Epithelial cell of proximal tubule (primary cell): ENCODE results near the gene MGAT1. TPM values are rescaled to one million over a fixed set of nuclear protein-coding genes. Genes with fewer than 3 reads are reported as not detected.
"Not testable (repeated sequence)": the region's sequence is repeated elsewhere in the genome, so short reads cannot be mapped to it uniquely, and the experiment has no call there.

Experiments used
- DNase-seq: peaks from one replicate; pipeline ENCODE4 v3.0.0-alpha.2; 2011; ENCODE audit warnings: low read depth
- H3K4me3 ChIP-seq: 2 replicates; pipeline ENCODE4 v1.5.1; 2011; ENCODE audit warnings: low read depth, mild to moderate bottlenecking, low read length
- CTCF ChIP-seq: conservative IDR thresholded peaks from 2 replicates; pipeline ENCODE4 v1.5.1; 2012; ENCODE audit warnings: low read depth, mild to moderate bottlenecking, low read length
- total RNA-seq: library from RNA; depleted of rRNA; stranded (reverse); fragments of >200 nt; gene quantifications from 2 replicates; pipeline ENCODE4 v1.2.3, GENCODE V29; 2015

The MGAT1 gene
- total RNA-seq, 1 donor from 2014 or later: 71.7 TPM

GRCh38 chr5:180790020-180790419 is 12.6 kb downstream of the MGAT1 start:
- peak; percentile 20 for TF ChIP-seq CTCF
- DNase-seq: no peak
- H3K4me3 ChIP-seq: no peak overlapping the region

GRCh38 chr5:180788651-180789410 is 13.8 kb downstream of the MGAT1 start:
- DNase-seq, H3K4me3 ChIP-seq: not testable (repeated sequence)

GRCh38 chr5:180787711-180788431 is 14.7 kb downstream of the MGAT1 start:
- no peak for TF ChIP-seq CTCF
- H3K4me3 ChIP-seq: no peak overlapping the region
- DNase-seq: no peak

GRCh38 chr5:180786531-180787398 is 15.8 kb downstream of the MGAT1 start:
- H3K4me3 ChIP-seq: no peak overlapping the region
- DNase-seq: no peak
- TF ChIP-seq CTCF: no peak

- no peak overlapping the region for H3K4me3 ChIP-seq
- DNase-seq: no peak
- no peak for TF ChIP-seq CTCF
Measured at GRCh38 chr5:180785794-180786221, 16.8 kb downstream of the MGAT1 start.

GRCh38 chr5:180785121-180785781 is 17.4 kb downstream of the MGAT1 start:
- H3K4me3 ChIP-seq: no peak overlapping the region
- no peak for TF ChIP-seq CTCF

More at GRCh38 chr5:180785121-180785781, 17.4 kb downstream of the MGAT1 start:
- DNase-seq: no peak
